AG09319 (cell line): ENCODE data around the gene ICAM4.

Source experiments
- DNase-seq: peaks from one replicate; pipeline ENCODE4 v3.0.0-alpha.2; 2010; ENCODE audit warnings: low read depth; ENCODE audit errors: extremely low read depth
- TF ChIP-seq, protein P1 (sequence below): IDR thresholded peaks from 2 replicates; pipeline ENCODE4 v1.5.1; 2011; ENCODE audit warnings: low read depth, mild to moderate bottlenecking, inconsistent platforms, low read length, moderate library complexity

ICAM4 gene

GRCh38 chr19:10317857-10318462 lies 31.2 kb downstream of the ICAM4 start:
- TF ChIP-seq, protein P1, sequence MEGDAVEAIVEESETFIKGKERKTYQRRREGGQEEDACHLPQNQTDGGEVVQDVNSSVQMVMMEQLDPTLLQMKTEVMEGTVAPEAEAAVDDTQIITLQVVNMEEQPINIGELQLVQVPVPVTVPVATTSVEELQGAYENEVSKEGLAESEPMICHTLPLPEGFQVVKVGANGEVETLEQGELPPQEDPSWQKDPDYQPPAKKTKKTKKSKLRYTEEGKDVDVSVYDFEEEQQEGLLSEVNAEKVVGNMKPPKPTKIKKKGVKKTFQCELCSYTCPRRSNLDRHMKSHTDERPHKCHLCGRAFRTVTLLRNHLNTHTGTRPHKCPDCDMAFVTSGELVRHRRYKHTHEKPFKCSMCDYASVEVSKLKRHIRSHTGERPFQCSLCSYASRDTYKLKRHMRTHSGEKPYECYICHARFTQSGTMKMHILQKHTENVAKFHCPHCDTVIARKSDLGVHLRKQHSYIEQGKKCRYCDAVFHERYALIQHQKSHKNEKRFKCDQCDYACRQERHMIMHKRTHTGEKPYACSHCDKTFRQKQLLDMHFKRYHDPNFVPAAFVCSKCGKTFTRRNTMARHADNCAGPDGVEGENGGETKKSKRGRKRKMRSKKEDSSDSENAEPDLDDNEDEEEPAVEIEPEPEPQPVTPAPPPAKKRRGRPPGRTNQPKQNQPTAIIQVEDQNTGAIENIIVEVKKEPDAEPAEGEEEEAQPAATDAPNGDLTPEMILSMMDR: no peak
- DNase-seq: no peak

DNA sequence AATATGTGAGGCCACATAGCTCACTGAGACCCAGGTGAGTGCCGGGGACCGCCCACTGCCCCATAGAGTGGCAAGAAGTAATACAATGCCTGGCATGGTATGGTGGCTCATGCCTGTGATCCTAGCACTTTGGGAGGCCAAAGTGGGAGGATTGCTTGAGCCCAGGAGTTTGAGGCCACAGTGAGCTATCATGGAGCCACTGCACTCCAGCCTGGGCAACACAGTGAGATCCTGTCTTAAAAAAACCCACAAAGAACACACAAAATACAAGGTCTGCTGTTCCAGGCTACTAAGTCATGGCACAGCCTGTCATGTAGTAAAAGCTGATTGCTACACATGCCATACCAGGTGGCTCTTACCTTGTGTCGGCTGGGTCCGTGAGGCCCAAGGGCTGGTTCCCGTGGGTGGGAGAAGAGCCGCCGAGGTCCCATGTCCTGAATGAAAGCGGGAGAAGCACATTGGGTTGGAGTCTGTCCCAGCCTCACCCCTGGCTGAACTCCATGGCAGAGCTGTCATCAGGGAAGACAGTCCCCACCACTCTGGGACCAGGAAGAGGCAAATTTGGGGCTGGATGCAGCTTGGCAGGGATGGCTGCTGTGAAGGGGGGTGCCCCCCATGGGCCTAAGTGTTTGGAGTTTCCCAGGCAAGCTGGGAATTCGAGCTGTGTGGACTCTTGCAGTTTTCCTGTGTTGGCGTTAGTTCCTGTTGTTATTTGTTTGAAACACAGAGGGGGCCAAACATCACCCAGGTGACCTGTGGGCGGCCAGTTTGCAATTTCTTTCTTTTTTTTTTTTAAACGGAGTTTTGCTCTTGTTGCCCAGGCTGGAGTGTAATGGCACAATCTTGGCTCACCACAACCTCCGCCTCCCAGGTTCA lies 32.3 kb downstream of the ICAM4 start:
- no peak for DNase-seq
- TF ChIP-seq, protein P1: no peak

- TF ChIP-seq, protein P1: no peak
- no peak for DNase-seq
These were observed 34.1 kb downstream of the ICAM4 start for GRCh38 chr19:10320602-10321416.

DNA sequence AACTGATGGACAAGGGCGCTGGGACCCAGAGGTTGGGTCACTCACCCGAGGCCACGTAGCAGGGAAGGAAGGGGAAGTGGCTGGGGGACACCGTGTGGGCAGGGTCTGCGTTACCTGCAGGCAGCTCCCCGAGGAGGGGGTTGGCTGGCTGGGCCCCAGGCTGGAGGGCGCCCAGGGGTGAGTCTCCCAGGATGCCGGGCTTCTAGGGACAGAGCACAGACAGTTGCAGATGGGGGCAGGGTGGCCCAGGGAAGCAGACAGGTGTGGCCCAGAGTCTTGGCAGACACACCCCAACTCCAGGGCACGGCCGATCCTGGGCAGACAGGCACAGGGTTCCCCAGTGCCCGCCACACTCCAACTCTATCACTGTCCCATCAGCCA lies 34.7 kb downstream of the ICAM4 start:
- TF ChIP-seq, protein P1: no peak
- DNase-seq: no peak

DNA sequence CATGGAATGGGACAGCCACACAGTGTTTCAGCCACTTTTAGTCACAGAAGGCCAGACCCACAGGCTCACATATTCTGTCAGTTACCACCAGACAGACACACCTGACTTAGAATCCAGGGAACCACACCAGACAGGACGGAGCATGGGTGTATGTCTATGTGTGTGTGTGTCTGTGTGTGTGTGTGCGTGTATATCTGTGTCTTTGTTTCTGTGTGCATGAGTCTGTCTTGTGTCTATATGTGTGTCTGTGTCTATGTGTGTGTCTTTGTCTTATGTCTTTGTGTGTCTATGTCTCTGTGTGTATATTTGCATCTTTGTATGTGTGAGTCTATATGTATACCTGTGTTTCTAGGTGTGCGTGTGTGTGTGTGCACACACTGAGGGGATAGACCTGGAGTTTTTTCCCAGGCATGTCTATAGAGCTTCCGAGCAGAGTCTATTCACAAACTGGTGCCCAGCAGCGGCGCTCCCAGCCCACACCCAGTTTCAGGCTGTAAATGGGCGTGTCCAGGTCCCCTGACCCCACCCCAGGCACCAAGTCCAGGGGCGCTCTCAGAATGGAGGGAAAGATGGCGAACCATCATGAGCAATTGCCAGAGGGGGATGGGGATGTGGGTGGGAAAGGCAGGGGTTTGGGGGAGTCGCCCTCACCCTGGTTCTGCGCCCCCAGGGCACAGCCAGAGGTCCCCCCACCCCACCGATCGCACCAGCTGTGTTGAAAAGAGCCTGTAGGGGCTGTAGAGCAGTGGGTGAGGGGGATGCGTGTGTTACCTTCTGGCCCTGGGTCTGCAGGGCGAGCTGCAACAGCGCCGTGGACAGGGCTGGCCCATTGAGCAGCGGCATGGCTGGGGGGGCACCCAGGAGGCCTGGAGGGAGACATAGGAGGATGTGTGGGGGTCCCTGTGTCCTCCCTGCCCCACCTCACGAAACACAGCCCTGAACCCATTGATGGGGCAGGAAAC lies 35.4 kb downstream of the ICAM4 start:
- TF ChIP-seq, protein P1: no peak
- DNase-seq: no peak

DNA sequence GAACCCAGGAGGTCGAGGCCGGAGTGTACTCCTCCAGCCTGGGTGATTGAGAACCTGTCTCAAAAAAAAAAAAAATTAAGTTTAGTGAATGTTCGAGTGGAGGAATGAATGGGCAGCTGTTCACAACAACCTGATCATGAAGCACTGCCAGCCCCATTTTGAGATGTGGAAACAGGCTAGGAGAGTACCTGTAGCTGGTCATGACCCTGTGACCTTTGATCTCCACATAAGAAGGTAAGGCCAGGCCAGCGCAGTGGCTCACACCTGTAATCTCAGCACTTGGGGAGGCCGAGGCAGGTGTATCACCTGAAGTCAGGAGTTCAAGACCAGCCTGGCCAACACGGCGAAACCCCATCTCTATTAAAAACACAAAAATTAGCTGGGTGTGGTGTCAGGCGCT lies 39.0 kb downstream of the ICAM4 start:
- TF ChIP-seq, protein P1: no peak
- no peak for DNase-seq
